Thoracic aorta (tissue), 2 donors: ENCODE data around the gene SYT6. TPM values are rescaled to one million over a fixed set of nuclear protein-coding genes. Genes with fewer than 3 reads are reported as not detected.

ENCODE experiments used
- ATAC-seq: fragments of 150-250 bp; one replicate; pipeline ENCODE4 v1.8.0; 2017; ENCODE audit warnings: low read depth; ENCODE audit not compliant: insufficient number of reproducible peaks, low FRiP score
- DNase-seq: peaks from one replicate; pipeline ENCODE4 v3.0.0-alpha.2; 2020; ENCODE audit warnings: low spot score
- H3K27ac ChIP-seq, 2 donors: fragments of 200-600 bp; sonication (generic); 1 replicate in 1 of 2; 2 replicates in 1 of 2; pipeline ENCODE4 v1.5.1; 2016; ENCODE audit warnings: mild to moderate bottlenecking in 2 of 2, moderate library complexity in 2 of 2
- H3K27me3 ChIP-seq: fragments of 200-600 bp; sonication (generic); replicated peaks from 2 replicates; pipeline ENCODE4 v1.6.0; 2016; ENCODE audit warnings: mild to moderate bottlenecking; ENCODE audit not compliant: insufficient read depth
- H3K36me3 ChIP-seq: fragments of 200-600 bp; sonication (generic); one replicate; pipeline ENCODE4 v1.5.1; 2016
- H3K4me1 ChIP-seq, 2 donors: fragments of 200-600 bp; sonication (generic); 1 replicate in 1 of 2; 2 replicates in 1 of 2; pipeline versions ENCODE4 v1.5.1 to v1.6.0; 2016; ENCODE audit warnings: low read depth in 2 of 2, mild to moderate bottlenecking in 1 of 2; ENCODE audit not compliant: control insufficient read depth in 1 of 2
- H3K4me3 ChIP-seq: fragments of 200-600 bp; sonication (generic); 2 replicates; pipeline ENCODE4 v1.5.1; 2016; ENCODE audit warnings: mild to moderate bottlenecking
- H3K9me3 ChIP-seq: fragments of 200-600 bp; sonication (generic); 2 replicates; pipeline ENCODE4 v1.5.1; 2016
- total RNA-seq, 2 donors: library from RNA; depleted of rRNA; stranded (reverse); fragments of >200 nt; gene quantifications; one replicate each; pipeline versions ENCODE4 v1.1.0 to v1.2.3, GENCODE V29; 2016
- TF ChIP-seq, protein P1 (sequence below): fragments of 200-600 bp; sonication (generic); IDR thresholded peaks from one replicate; pipeline ENCODE4 v1.5.1; 2019; ENCODE audit warnings: antibody characterized with exemption

The SYT6 gene
- total RNA-seq, 2 donors from 2014 or later, result 0.85 TPM; not detected in 1

DNA sequence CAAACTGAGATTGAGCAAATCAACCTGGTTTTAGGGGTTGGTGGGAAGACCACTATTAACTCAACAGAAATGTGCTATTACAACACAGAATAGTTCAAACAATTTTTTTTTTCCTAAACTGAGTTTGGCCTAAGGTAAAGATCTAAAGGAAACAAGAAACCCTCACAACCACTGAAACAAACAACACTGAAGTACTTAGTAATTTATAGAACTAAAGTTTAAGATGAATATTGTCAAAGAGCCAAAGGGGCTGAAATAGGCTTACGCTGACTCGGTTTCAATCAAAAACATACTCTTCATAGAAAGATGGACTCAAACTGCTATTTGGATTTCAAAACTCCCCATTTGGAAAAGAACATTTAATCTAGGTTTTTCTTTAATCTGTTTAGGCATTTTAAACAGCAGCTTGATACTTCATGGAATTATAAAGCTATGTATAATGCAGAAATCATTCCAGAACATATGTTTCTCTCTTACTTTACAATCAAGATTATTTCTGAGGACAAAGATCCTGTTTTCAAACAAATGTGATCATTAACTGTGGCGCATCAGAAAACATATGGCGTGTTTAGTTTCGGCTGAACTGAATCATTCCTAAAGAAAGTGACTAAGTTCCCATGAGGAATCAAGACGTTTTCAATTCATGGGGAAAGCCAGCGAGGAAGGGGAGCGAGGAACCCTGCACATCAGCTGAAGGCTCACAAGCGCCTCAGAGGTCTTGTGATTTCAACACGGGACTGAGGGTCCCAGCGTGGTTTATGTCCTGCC, 62.7 kb downstream of the SYT6 start:
- H3K9me3 ChIP-seq, result no peaks in the 10 kb centered on the region
- H3K27me3 ChIP-seq, result no peaks in the 10 kb centered on the region
- no peak for DNase-seq
- no peak overlapping the region for H3K4me3 ChIP-seq
- no peaks in the 10 kb centered on the region for H3K36me3 ChIP-seq
- H3K4me1 ChIP-seq, result no peaks in the 10 kb centered on the region
- ATAC-seq, result no peak
- TF ChIP-seq, protein P1, sequence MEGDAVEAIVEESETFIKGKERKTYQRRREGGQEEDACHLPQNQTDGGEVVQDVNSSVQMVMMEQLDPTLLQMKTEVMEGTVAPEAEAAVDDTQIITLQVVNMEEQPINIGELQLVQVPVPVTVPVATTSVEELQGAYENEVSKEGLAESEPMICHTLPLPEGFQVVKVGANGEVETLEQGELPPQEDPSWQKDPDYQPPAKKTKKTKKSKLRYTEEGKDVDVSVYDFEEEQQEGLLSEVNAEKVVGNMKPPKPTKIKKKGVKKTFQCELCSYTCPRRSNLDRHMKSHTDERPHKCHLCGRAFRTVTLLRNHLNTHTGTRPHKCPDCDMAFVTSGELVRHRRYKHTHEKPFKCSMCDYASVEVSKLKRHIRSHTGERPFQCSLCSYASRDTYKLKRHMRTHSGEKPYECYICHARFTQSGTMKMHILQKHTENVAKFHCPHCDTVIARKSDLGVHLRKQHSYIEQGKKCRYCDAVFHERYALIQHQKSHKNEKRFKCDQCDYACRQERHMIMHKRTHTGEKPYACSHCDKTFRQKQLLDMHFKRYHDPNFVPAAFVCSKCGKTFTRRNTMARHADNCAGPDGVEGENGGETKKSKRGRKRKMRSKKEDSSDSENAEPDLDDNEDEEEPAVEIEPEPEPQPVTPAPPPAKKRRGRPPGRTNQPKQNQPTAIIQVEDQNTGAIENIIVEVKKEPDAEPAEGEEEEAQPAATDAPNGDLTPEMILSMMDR, result no peak
- no peak overlapping the region for H3K27ac ChIP-seq

DNA sequence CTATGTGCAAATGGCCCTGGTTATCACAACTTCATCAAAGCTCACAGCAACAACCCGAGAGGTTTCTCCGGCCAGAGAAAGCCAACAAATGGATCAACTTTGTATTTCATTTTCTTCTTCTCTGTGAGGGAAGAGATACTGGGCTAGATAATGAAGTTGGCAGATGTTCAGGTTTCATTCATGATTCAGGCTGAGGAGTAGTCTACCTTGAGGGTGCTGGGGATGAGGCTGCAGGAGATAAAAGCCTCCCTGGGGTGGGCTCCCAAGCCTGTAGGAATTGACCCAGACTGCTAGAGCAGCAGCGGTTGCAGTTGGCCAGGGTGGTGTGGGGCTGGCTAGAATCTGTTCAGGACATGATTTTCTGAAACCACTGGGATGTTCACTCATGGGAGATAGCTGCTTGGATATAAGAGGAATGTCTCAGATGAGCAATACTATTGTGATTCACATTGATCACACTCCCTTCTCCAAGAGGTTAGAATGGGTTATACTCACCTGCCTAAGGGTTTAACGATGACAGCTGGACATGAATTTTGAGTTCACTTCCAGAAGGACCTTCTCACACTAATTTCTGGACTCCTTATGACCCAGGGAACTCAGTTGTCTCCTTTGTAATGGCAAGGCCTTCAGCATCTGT, 64.0 kb downstream of the SYT6 start:
- ATAC-seq, result no peak
- no peak for DNase-seq
- no peaks in the 10 kb centered on the region for H3K4me1 ChIP-seq
- no peak overlapping the region for H3K4me3 ChIP-seq
- no peaks in the 10 kb centered on the region for H3K9me3 ChIP-seq
- H3K27ac ChIP-seq, result no peak overlapping the region
- TF ChIP-seq, protein P1, result no peak
- no peaks in the 10 kb centered on the region for H3K36me3 ChIP-seq
- H3K27me3 ChIP-seq, result no peaks in the 10 kb centered on the region

DNA sequence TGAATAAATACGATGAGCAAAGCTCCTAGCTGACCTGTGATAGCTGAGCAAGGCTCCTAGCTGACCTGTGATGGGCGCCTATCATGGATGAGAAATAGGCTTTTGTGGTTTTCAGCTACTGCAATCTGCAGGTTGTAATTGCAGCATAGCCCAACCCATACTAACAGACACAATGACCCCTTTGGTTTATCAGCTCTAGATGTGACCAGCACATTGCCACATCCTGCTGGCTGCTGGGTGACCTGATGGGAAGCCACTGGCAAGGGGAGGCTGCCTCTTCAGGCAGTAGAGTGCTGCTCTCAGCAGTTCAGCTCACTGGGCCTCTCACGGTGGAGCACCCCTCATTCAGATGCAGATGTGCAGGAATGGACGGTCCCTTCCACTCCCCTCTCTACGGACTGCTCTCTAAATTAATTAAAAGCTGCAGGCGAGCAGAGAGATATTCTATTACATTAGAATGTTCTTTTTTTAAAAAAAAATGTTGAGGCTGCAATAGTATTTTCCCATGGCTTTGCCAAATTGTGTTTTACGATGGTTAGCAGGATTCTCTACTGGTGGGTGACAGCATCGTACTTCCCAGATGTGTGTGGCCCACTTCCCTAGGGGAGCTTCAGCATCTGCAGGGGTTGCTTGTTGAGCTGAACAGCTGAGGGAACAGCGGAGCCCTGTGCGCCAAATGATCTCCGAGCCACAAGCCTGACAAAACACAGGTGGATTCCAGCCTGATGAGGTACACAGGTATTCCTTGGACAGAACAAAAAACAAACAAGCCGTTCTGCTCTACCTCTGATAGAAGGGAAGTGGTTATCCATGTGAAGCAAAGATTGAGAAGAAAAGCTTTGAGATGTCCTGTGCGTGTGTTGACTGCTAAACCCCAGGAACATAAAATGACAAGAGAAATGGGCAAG, 65.0 kb downstream of the SYT6 start:
- no peak for ATAC-seq
- Histone ChIP-seq H3K4me3 (no peak overlapping the region), H3K9me3 (no peaks in the 10 kb centered on the region), H3K36me3 (no peaks in the 10 kb centered on the region), H3K4me1 (no peaks in the 10 kb centered on the region), H3K27me3 (no peaks in the 10 kb centered on the region), H3K27ac (no peak overlapping the region)
- TF ChIP-seq, protein P1, result no peak
- no peak for DNase-seq

DNA sequence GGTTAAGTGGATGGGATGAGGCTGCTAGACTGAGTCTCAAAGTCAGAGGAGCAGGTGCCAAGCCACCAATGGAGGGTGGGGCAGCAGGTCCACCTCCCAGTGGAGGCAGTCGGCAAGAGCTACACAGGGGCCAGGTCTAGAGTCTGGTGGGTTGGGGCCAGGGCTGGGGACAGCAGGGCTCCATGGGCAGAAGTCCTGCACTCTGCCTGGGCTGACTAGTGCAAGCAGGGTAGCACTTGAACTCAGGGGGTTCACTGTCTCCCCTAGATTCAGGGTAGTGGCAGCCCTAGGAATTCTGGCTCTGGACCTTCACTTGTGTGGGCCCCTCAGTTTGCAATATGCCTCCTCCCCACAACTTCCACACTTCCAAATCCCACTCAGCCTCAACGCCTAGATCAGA, 66.2 kb downstream of the SYT6 start:
- ATAC-seq, result no peak
- Histone ChIP-seq H3K9me3 (no peaks in the 10 kb centered on the region), H3K4me1 (peaks cover 0 to 1% of the 10 kb centered on the region in 2 donors), H3K27ac (no peak overlapping the region), H3K27me3 (no peaks in the 10 kb centered on the region), H3K36me3 (no peaks in the 10 kb centered on the region), H3K4me3 (no peak overlapping the region)
- TF ChIP-seq, protein P1, result no peak
- DNase-seq, result no peak
